Right cardiac atrium (tissue), 5 donors: ENCODE measurements around the gene KIF7. TPM values are rescaled to one million over a fixed set of nuclear protein-coding genes. Genes with fewer than 3 reads are reported as not detected.

Source experiments
- ATAC-seq, 2 donors: fragments of 200-7000 bp; cut with Tn5 transposase; one replicate each; pipeline versions ENCODE4 v1.8.0 to v1.9.1; 2020; ENCODE audit warnings: moderate library complexity in 2 of 2, mild to moderate bottlenecking in 1 of 2
- DNase-seq, 3 donors: peaks; one replicate each; pipeline ENCODE4 v3.0.0-alpha.2; 2020
- H3K27ac ChIP-seq: one replicate; pipeline ENCODE4 v1.5.1; 2013; ENCODE audit warnings: mild to moderate bottlenecking, low read length, control low read depth, moderate library complexity
- H3K27me3 ChIP-seq: one replicate; pipeline ENCODE4 v1.6.1; 2013; ENCODE audit not compliant: control insufficient read depth, insufficient read depth
- H3K4me1 ChIP-seq: one replicate; pipeline ENCODE4 v1.6.1; 2013; ENCODE audit warnings: low read length; ENCODE audit not compliant: control insufficient read depth, insufficient read depth
- H3K4me3 ChIP-seq: one replicate; pipeline ENCODE4 v1.5.1; 2013; ENCODE audit warnings: low read length, control low read depth
- H3K9me3 ChIP-seq: one replicate; pipeline ENCODE4 v1.6.1; 2013; ENCODE audit warnings: low read length; ENCODE audit not compliant: control insufficient read depth
- WGBS: extraction: QIAGEN DNeasy Blood & Tissue Kit; methylation state at CpG from one replicate; pipeline ENCODE4 v1.1.7; 2013; 5-methylcytosine and 5-hydroxymethylcytosine counted together
- intact Hi-C, 4 donors: fragments of 100-400 bp; cut with DNase I; formaldehyde crosslinking; loops; one replicate each; pipeline versions ENCODE4 v1.11.0 to v1.14.0; 2022 to 2023
- polyA plus RNA-seq: library from polyadenylated mRNA; stranded (reverse); fragments of 200-250 nt; gene quantifications from one replicate; pipeline ENCODE4 v1.2.3, GENCODE V29; 2013
- total RNA-seq, 4 donors: library from RNA; stranded (reverse); fragmentation: NEBNext Ultra II Directional; extraction: Animal tissue kit (Norgen Biotek cat#: 25700); gene quantifications; one replicate each; pipeline ENCODE4 v1.2.1, GENCODE V29; 2021
- donor health status: healthy with polysubstance abuse.
- donor health status: DM: no; HTN: yes; CAD: no.
- donor health status: DM: no; HTN: no; CAD: no.
- donor health status: DM: no; HTN: yes; CAD: no; lungs with severe emphysema.
- donor health status: DM: yes; HTN: yes; CAD: no.

KIF7 gene
- total and polyA plus RNA-seq, 5 donors: 3.7 to 6.2 (median 5.1) TPM

GRCh38 chr15:89645680-89646079 lies 9.6 kb downstream of the KIF7 start:
- ATAC-seq (peak in 1 of 2 donors; percentile 12), DNase-seq (no peak)
- WGBS: 94% methylated on average over 8 of the region's 8 CpGs
- H3K4me3 ChIP-seq: no peak overlapping the region
- H3K27ac ChIP-seq: no peak overlapping the region
- intact Hi-C loops: no loop called here
- H3K27me3 ChIP-seq: no peaks in the 10 kb centered on the region
- H3K9me3 ChIP-seq: no peaks in the 10 kb centered on the region
- H3K4me1 ChIP-seq: no peaks in the 10 kb centered on the region

DNA sequence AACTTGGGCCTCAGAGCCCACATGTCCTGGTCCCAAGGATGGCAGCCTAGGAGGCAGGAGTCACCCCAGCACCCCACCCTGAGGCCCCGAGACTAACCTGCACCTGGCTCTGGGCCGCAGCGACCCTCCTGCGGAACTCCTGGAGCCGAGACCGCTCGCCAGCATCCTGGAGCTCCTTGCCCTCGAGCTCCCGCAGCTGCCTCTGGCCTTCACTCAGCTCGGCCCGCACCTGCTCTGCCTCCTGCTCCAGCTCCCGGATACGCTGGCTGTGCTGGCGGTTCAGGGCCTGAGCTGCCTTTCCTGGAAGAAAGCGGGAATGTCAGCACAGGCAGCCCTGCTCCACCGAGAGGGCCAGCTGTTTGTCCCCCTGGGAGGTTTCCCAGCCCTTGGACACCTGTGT lies 13.2 kb downstream of the KIF7 start:
- DNase-seq (no peak), ATAC-seq (peak in 1 of 2 donors; percentile 28)
- 93% methylated on average over 16 of the region's 16 CpGs for WGBS
- H3K27ac ChIP-seq: no peak overlapping the region
- no peak overlapping the region for H3K4me3 ChIP-seq
- intact Hi-C loops: no loop called here
- no peaks in the 10 kb centered on the region for H3K4me1 ChIP-seq
- H3K27me3 ChIP-seq: no peaks in the 10 kb centered on the region
- no peaks in the 10 kb centered on the region for H3K9me3 ChIP-seq

DNA sequence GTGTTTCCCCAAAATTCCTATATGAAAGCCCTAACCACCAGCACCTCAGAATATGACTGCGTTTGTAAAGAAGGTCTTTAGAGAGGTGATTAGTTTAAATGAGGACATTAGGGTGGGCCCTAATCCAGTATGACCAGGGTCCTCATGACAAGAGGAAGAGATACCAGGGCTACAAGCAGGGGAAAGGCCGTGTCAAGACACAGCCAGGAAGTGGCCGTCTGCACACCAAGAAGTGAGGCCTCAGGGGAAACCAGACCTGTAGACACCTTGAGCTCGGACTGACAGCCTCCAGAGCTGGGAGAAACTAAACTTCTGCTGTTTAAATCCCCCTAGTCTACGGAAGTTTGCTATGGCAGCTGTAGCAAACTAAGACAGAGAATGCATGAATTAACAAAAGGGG lies 14.2 kb downstream of the KIF7 start:
- H3K27me3 ChIP-seq: no peaks in the 10 kb centered on the region
- H3K4me3 ChIP-seq: no peak overlapping the region
- H3K9me3 ChIP-seq: no peaks in the 10 kb centered on the region
- intact Hi-C loops: no loop called here
- ATAC-seq: peak in 1 of 2 donors; percentile 17
- WGBS: 69% methylated on average over 5 of the region's 5 CpGs
- H3K27ac ChIP-seq: no peak overlapping the region
- no peak for DNase-seq
- no peaks in the 10 kb centered on the region for H3K4me1 ChIP-seq

DNA sequence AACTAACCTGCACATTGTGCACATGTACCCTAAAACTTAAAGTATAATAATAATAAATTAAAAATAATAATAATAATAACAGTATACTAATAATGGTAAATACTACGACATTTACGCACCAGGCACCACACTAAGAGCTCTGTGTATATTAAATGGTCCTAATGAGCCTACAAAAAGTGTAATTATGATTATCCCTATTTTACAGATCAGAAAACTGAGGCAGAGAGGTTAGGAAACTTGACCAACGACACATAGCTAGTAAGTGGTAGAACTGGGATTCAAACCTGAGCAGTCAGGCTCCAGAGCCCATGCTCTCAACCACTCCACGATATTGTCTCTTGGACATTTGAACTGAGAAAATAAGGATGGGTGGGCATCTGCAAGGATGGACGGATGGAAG lies 15.0 kb downstream of the KIF7 start:
- intact Hi-C loops: no loop called here
- no peak overlapping the region for H3K4me3 ChIP-seq
- no peak for ATAC-seq
- 97% methylated on average over 5 of the region's 5 CpGs for WGBS
- no peaks in the 10 kb centered on the region for H3K27me3 ChIP-seq
- H3K4me1 ChIP-seq: no peaks in the 10 kb centered on the region
- H3K9me3 ChIP-seq: no peaks in the 10 kb centered on the region
- H3K27ac ChIP-seq: no peak overlapping the region
- DNase-seq: no peak

- WGBS: 94% methylated on average over 23 of the region's 23 CpGs
- intact Hi-C loops: no loop called here
- DNase-seq (peak in 1 of 3 donors; percentile 52), ATAC-seq (no peak)
- H3K9me3 ChIP-seq: no peaks in the 10 kb centered on the region
- no peak overlapping the region for H3K27ac ChIP-seq
- H3K27me3 ChIP-seq: no peaks in the 10 kb centered on the region
- H3K4me1 ChIP-seq: no peaks in the 10 kb centered on the region
- no peak overlapping the region for H3K4me3 ChIP-seq
Measured at GRCh38 chr15:89633585-89633984, 21.7 kb downstream of the KIF7 start.

DNA sequence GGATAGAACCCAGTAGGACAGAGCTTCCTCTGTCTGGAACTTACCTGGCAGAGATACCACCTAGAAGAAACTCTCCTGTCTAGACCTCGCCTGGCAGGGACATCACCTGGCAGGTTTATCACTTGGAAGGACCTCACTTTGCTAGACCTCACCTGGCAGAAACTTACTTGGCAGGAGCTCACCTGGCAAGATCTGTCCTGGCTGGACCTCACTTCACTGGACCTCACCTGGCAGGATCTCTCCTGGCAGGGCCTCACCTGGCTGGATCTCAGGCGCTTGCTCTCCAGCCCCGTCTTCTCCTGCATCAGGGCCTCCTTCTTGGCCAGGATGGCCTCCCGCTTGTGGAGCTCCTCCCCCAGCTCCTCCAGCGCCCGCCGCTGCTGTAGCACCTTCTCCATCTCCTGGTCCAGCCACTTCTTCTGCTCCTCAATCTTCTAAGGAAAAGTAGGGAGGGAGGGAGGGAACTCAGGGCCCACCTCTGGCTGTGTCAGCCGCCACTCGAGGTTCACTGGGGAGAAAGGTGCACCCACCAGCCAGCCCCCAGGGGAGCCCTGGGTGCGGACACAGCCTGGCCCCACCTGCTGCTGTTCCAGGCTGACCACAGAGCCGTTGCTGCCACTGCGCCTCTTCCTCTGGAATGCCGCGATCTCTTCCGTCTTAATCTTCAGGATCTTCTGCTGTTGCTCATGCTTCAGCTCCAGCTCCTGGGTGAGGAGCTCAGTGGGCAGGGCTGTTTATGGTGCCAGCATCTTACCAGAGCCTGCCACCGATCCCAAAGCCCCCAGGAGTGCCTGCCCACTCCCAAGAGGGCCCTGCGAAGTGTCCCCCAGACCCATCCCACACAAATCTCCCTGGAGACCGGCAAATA lies 22.5 kb downstream of the KIF7 start:
- intact Hi-C loops: no loop called here
- DNase-seq (no peak), ATAC-seq (no peak)
- Histone ChIP-seq H3K27me3 (no peaks in the 10 kb centered on the region), H3K4me3 (no peak overlapping the region), H3K27ac (no peak overlapping the region), H3K4me1 (no peaks in the 10 kb centered on the region), H3K9me3 (no peaks in the 10 kb centered on the region)
- WGBS: 97% methylated on average over 18 of the region's 18 CpGs

GRCh38 chr15:89631902-89632264 lies 23.4 kb downstream of the KIF7 start:
- DNase-seq (no peak), ATAC-seq (no peak)
- Histone ChIP-seq H3K27me3 (no peaks in the 10 kb centered on the region), H3K4me1 (no peaks in the 10 kb centered on the region), H3K4me3 (no peak overlapping the region), H3K9me3 (no peaks in the 10 kb centered on the region), H3K27ac (no peak overlapping the region)
- intact Hi-C loops: no loop called here
- 82% methylated on average over 10 of the region's 10 CpGs for WGBS

- no peak overlapping the region for H3K4me3 ChIP-seq
- WGBS: 94% methylated on average over 30 of the region's 30 CpGs
- intact Hi-C loops: no loop called here
- no peaks in the 10 kb centered on the region for H3K4me1 ChIP-seq
- no peaks in the 10 kb centered on the region for H3K9me3 ChIP-seq
- H3K27ac ChIP-seq: no peak overlapping the region
- no peaks in the 10 kb centered on the region for H3K27me3 ChIP-seq
- ATAC-seq: no peak
- DNase-seq: peak in 1 of 3 donors; percentile 38
Measured at GRCh38 chr15:89630974-89631901, 24.0 kb downstream of the KIF7 start.

GRCh38 chr15:89630260-89630659 lies 25.0 kb downstream of the KIF7 start:
- 95% methylated on average over 14 of the region's 14 CpGs for WGBS
- no peaks in the 10 kb centered on the region for H3K4me1 ChIP-seq
- DNase-seq (no peak), ATAC-seq (no peak)
- H3K9me3 ChIP-seq: no peaks in the 10 kb centered on the region
- H3K4me3 ChIP-seq: no peak overlapping the region
- intact Hi-C loops: no loop called here
- no peaks in the 10 kb centered on the region for H3K27me3 ChIP-seq
- no peak overlapping the region for H3K27ac ChIP-seq

- intact Hi-C loops: no loop called here
- no peak for ATAC-seq
- no peaks in the 10 kb centered on the region for H3K4me1 ChIP-seq
- H3K9me3 ChIP-seq: no peaks in the 10 kb centered on the region
- no peak overlapping the region for H3K4me3 ChIP-seq
- no peak for DNase-seq
- WGBS: 93% methylated on average over 5 of the region's 5 CpGs
- H3K27me3 ChIP-seq: no peaks in the 10 kb centered on the region
- H3K27ac ChIP-seq: no peak overlapping the region
Measured at GRCh38 chr15:89629829-89630228, 25.4 kb downstream of the KIF7 start.
